ENCODE data around the gene ARHGAP30.

DNA sequence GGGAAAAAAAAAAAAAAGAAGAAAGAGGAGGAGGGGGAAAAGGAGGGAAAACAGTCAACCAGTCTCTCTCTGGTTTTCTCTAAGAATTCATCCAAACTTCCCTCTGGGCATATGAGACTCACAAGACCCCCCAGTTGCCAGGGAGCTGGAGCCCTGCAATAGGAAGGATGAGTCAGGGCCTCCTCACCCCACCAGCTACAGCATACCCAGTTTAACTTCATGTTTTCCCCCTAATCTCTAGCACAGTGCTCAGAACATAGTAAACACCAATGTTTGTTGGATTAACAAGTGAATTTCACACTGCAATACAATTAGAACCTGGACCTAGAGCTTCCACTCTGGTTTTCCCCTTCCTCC is 56.6 kb downstream of the ARHGAP30 start:
- TF ChIP-seq, protein P1, sequence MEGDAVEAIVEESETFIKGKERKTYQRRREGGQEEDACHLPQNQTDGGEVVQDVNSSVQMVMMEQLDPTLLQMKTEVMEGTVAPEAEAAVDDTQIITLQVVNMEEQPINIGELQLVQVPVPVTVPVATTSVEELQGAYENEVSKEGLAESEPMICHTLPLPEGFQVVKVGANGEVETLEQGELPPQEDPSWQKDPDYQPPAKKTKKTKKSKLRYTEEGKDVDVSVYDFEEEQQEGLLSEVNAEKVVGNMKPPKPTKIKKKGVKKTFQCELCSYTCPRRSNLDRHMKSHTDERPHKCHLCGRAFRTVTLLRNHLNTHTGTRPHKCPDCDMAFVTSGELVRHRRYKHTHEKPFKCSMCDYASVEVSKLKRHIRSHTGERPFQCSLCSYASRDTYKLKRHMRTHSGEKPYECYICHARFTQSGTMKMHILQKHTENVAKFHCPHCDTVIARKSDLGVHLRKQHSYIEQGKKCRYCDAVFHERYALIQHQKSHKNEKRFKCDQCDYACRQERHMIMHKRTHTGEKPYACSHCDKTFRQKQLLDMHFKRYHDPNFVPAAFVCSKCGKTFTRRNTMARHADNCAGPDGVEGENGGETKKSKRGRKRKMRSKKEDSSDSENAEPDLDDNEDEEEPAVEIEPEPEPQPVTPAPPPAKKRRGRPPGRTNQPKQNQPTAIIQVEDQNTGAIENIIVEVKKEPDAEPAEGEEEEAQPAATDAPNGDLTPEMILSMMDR (conservative IDR thresholded peaks at IDR 0.05; ENCODE audit: low read depth, low read length), result no peak
- no peak for TF ChIP-seq EZH2 (IDR thresholded peaks at IDR 0.05; ENCODE audit: low read length, unreplicated experiment)

All from PC-3 (cell line).